GM12891 (cell line): Measurements from ENCODE around the gene SV2C.

Experiments
- PAX5 ChIP-seq: IDR thresholded peaks from 2 replicates; pipeline ENCODE4 v1.6.1; 2011; ENCODE audit warnings: low read length, moderate library complexity, mild to moderate bottlenecking; ENCODE audit not compliant: insufficient read depth, severe bottlenecking
- POLR2A ChIP-seq: IDR thresholded peaks from 2 replicates; pipeline ENCODE4 v1.6.1; 2011; ENCODE audit warnings: low read depth, low read length, control low read depth
- POLR2AphosphoS5 ChIP-seq: IDR thresholded peaks from 2 replicates; pipeline ENCODE4 v1.6.1; 2011; ENCODE audit warnings: low read depth, low read length, control low read depth
- TAF1 ChIP-seq: IDR thresholded peaks from 2 replicates; pipeline ENCODE4 v1.6.1; 2011; ENCODE audit warnings: low read depth, low read length, control low read depth

- no peak for TF ChIP-seq POLR2AphosphoS5
- TF ChIP-seq POLR2A: no peak
- no peak for TF ChIP-seq TAF1
- no peak for TF ChIP-seq PAX5
These were observed 246.2 kb downstream of the SV2C start for GRCh38 chr5:76329346-76329745.
